HG03039 (cell line): ENCODE results near the gene SEZ6L.

ENCODE experiments used
- ATAC-seq: cut with Tn5 transposase; IDR thresholded peaks from one replicate; pipeline ENCODE4 v1.9.1; 2021; ENCODE audit warnings: mild to moderate bottlenecking, moderate library complexity; ENCODE audit not compliant: unreplicated experiment

Gene SEZ6L

DNA sequence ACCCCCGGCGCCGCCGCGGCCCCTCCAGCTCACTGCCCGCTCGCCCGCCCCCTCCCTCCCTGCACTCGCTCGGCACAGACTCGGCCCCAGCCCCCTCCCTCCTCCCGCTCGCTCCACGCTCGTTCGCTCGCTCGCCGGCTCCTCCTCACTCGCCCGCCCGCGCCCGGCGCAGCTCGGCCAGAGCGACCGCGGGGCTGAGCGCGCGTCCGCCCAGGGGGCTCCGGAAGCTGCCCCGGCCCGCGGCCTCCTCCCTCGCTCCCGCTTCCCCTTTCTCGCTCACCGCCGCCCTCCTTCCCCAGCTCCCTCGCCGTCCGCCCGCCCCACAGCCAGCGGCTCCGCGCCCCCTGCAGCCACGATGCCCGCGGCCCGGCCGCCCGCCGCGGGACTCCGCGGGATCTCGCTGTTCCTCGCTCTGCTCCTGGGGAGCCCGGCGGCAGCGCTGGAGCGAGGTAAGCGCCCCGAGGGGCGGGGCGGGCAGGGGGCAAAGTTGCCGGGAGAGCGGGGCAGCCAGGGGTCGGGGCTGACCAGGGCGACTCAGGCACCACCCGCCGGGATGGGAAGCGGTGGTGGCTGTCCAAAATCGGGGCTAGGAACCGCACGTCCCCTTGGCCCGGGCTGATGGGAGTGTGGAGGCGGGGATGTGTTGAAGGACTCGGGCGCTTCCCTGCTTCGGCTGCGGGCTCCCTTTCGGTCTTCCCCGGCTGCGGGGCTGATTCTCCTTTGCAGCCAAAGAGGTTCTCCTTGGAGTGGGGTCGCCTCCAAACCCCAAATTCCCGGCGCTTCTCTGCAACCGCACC lies at the start of gene SEZ6L:
Gene SEZ6L, plus strand, starts transcription at position 148 of the 797 bp plus-strand sequence. Its CDS starts 208 bp downstream, at position 356.
- no peak for ATAC-seq

DNA sequence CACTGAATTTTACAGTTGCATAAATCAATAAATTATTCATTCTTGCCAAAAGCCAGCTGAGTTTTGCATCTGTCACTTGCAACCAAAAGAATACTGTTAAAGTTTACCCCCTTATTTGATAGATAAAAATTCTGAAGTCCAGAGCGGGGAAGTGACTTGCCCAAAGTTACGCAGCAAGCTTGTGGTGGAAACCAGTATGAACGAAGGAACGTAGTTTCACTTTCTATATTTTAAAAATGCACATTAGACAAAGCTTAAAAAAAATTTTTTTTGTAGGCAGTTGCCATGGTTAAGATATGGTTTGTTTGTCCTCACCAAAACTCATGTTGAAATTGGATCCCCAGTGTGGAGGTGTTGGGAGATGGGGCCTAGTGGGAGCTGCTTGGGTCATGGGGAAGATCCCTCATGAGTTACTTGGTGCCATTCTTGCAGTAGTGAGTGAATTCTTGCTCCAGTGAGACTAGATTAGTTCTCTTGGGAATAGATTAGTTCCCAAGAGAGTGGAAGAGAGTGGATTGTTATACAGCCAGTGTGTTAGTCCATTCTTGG lies 46.3 kb upstream of the SEZ6L start:
- ATAC-seq, result no peak

DNA sequence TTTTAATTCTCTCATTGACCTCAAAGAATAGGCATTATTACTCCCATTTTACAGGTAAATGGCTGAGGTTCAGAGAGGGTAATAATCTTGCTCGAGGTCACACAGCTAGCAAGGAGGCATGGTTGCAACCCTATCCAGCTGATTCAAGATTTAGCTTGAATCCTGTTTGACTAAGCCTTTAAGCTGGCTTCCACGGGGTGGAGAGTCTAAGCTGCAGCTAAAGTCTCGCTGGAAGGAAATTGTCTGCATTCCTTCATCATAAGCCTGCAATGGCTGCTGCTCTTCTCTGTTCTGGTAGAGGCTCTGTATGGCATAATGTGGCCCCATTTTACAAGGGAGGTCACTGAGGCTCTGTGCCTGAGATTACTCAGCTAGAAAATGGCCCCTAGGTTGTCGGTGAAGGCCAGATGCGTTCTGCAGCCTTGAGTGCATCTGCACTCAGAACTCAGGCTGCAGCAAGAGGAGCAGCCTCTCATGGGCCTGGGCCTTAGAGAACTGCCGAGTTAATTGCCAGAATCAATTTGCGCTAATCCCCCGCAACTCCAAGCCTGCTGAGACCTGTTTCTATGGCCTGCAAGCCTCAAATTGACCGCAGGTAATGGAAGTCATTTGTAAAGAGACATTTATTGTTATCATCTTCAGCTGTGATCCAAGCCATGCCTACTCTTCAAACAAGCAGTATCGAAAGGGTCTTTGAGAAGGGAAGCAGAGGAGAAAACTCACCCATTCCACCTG lies 44.1 kb upstream of the SEZ6L start:
- ATAC-seq, result no peak

GRCh38 chr22:26127126-26127525 lies 42.1 kb upstream of the SEZ6L start:
- no peak for ATAC-seq

DNA sequence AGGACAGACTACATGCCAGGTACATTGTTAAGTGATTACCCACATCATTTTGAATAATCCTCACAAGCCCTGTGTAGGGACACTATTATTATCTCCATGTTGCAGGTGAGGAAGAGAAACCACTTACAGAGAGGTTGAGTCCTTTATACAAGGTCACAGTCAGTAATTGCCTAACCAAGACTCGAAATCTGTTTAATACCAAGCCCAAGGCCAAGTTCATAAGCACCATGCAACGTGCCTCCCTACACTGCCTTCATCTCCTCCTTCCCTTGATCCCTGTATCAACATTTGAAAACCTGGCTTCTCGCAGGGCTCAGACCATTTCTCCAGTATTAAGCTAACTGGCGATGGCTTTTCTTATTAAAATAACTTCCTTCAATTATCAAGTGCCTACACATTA lies 41.7 kb upstream of the SEZ6L start:
- no peak for ATAC-seq

DNA sequence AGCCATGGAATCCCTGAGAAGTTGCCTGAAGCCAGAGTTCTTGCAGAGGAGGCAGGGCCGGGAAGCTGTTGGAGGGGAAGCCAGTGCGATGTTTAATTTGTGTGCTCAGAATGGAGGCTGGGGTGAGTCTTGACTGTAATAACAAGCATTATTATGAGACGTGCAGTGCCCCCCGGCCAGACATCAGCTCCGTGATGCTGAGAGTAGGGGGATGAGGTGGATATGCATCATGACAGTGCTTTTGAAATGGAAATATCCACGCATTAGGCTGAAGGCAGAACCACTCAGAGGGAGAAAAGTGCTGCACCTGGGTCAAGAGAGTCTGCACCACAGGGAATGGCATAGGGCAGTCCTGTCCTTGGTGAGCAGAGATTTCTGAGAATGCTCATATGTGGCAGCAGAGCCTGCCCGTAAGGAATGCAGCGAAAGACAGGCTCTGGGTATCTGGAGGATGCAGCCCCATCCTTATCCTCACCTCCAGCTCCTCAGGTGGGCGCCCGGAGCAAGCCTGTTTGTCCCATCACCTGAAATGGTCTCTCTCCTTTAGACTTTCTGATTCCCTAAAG lies 37.6 kb upstream of the SEZ6L start:
- ATAC-seq, result no peak

DNA sequence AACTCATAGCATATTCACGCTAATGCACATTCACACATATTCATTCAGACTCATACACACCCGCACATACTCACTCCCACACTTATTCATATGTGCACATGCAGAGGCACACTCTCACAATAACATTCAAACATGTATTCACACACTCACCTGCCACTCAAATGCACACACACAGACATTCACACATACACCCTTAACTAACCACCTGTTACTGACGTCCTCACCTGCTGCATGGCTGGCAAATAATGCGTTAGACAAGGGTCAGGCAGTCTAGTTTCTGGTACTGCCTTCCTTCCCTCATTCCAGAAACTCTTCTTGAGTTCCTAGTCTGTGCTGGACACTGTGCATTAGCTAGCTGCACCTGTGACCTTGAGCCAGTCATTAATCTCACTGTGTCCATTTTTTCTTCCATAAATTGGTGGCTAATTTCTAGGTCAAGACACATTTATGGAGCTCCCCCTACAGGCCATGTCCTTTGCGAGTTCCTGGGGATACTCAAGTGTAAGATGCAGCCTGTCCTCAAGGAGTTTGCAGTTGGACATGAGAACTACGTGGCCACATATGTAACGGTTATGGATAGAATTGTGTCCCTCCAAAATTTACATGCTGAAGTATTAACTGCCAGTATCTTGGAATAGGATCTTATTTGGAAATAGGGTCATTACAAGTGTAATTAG lies 34.5 kb upstream of the SEZ6L start:
- ATAC-seq, result no peak

DNA sequence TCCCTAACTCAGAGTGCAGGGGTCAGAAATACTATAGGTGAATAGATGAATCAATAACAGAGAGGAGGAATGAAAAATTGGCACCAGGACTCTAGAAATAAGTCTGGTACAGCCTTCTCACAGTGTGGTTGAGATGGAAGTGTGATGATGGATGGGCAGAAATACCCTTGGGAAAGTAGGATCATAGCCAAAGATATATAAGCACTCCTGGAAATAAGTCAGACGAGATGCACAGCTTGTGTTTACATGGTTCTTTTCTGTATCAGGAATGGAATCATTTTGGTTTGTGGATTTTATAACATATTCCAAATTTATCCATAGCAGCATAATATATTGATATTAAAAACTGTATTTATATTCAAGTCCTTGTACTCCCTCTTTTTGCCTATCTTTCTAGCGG lies 33.5 kb upstream of the SEZ6L start:
- ATAC-seq, result no peak

GRCh38 chr22:26139310-26139709 lies 30.0 kb upstream of the SEZ6L start:
- ATAC-seq, result no peak

GRCh38 chr22:26141831-26142230 lies 27.4 kb upstream of the SEZ6L start:
- ATAC-seq, result no peak

DNA sequence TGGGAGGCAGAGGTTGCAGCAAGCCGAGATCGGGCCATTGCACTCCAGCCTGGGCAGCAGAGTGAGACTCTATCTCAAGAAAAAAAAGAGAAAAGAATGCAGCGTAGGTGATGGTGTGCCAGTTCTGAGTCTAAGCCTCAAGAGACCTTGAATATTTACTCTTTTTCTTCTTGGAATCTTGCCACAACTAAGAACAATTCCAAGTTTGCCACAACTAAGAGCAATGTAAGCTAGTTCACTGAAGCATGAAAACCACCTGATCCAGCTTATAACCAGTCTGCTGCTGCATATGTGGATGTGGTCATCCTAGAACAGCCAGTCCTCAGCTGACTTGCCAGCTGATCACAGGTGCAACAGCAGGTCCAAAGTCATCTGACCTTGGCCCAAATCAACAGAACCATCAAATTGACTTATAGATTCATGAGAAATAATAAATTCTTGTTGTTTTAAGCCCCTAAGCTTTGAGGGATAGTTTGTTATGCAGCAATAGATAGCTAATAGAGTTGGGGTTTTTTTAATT lies 25.4 kb upstream of the SEZ6L start:
- no peak for ATAC-seq

DNA sequence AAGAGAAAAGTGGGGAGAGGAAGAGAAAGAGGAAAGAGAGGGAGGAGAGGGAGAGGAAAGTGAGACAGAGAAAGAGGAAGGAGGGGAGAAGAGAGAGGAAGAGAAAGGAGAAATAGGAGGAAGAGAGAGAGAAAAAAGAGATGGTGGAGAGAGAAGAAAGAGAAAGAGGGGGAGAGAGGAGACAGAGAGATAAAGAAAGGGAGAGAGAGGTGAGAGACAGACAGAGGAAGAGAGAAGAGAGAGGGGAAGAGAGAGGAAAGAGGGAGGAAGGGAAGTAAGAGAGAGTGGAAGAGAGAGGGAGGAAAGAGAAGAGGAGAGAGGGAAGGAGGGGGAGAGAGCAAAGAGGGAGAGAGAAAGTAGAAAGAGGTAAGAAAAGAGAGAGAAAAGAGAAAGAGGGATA lies 9.4 kb upstream of the SEZ6L start:
- ATAC-seq, result no peak

GRCh38 chr22:26161746-26162145 lies 7.5 kb upstream of the SEZ6L start:
- no peak for ATAC-seq

GRCh38 chr22:26162926-26163325 lies 6.3 kb upstream of the SEZ6L start:
- no peak for ATAC-seq

DNA sequence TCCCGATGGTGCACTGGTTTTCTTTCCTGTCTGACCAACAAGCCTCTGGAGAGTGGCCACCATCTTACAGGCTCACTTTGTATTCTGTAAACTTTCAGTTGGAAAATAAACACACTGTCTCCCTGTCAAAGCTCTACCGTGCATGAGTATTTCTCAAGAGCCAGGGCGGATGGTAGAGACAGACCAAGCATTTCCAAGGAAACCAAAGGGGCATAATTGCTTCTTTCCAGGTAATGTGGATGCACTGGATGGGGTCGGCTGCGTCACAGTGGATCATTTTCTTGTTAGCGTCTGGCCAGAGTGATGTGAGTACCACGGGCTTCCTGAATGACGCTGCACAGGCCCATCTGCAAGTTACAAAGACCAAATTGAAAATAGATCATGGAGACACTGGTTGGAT lies 5.1 kb upstream of the SEZ6L start:
- ATAC-seq, result no peak

DNA sequence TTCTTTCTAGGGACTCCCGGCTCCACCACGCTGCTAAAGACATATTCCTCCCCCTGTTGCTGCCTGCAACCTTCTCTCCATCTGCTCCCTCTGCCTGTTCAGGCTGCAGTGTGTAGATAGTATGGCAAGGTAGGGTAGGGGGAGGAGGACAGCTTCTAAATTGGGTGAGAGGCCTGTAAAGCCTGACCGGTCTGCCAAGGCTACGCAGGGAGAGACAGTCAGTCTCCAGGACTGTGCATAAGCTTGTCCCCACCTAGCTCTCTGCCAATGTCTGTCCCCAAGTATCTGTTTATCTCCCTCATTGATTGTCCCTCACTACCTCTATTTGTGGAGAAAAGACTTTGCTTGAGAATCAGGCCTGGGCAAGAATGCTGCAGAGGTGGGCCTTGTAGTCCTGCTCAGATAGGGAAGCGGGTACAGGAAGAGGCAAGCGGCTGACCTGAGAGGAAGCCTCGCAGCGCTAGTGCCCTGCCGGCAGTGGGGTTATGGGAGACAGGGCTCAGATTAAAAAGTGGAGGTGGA lies 871 bp upstream of the SEZ6L start:
- no peak for ATAC-seq

DNA sequence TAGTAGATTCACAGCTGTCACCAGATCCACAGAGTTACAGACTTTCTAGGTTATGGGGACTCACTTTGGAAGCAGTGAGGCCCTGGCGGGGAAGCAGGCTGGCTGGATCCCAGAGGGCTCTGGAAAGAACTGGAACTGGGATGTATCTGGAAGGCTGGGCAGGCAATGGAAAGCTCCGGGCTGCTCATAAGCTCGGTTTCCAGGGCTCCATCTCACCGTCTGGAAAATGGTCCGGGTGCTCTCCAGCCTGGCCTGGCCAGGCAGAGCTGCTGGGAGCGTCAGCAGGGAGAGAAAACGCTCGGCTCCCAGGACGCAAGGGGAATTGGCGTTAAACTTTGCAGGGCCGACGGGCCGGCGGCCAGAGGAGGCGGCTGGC lies 335 bp upstream of the SEZ6L start:
- ATAC-seq, result no peak

GRCh38 chr22:26170112-26170492 lies 840 bp downstream of the SEZ6L start:
- ATAC-seq, result no peak

DNA sequence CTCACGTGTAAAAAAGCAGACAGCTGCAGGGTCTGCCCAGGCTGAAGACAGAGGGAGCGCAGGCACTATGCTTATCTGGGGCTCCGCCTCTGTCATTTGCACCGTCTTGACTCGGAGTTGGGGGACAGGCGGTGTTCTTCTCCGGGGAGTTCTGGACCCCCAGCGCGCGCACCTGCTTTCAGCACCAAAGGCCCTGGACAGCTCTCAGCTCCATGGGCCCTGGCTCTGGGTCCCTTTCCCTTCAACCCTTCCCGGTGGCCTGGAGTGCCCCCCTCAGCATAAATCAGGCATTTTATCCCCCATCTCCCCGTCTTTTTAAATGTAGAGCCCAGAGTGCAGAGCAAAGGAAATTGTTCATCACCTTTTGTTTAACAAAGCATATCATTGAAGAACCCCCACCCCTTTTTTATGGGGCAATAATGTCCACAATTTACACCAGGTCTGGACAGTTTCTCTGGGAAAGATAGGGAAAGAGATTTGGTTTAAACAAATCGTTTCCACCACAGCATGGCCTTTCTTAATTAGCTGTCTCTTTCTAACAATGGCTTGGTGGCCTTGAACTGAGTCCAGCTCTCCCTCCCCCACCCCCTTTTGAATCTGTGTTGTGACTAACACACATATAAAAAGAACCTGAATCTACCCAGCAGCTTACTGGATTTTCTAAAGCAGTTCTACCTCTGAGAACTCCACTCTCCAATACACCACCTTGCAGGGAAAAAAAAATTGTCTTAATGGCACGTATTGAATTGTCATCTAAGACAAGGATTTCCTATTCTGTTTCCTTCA lies 1.7 kb downstream of the SEZ6L start:
- ATAC-seq, result no peak

DNA sequence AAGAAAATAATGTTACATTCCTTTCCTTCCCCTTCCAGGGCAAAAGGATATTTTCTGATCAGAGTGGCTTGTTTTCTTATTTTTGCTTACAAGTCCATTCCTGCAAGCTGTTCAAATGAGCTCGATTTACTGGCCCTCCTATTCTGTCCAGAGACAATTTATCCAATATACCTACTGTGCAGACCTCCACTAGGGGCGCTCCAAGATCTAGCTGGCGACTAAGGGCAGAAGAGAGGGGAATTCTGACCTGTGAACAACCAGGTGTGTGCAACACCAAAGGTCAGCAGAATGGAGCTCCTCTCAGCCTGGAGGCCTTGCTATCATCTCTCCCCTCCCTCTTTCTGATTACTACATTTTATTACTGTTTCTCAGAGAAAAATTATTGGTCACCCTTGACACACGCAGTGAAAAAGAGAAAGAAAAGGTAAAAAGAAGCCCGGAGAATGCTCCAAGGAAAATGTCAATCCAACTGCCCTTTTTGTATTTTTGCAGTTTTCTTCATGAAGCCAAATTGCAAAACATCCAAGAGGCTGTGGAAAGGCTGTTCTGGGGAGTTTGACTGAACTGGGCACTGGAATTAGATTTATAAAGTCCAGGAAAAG lies 3.2 kb downstream of the SEZ6L start:
- no peak for ATAC-seq
